ENCODE data around the gene CCDC85A.

GRCh38 chr2:56185582-56186046 is 1.8 kb downstream of the CCDC85A start:
- TF ChIP-seq CTCF (optimal IDR thresholded peaks at IDR 0.05 in 1 of 3, IDR thresholded peaks at IDR 0.05 in 1 of 3, conservative IDR thresholded peaks at IDR 0.05 in 1 of 3; ENCODE audit: extremely low read depth in 1 of 3, insufficient read depth in 2 of 3, low read length in 3 of 3) (peak; percentile 8 to 33 (median 17)), EZH2 (IDR thresholded peaks at IDR 0.05; ENCODE audit: low read length) (no peak)

Data from keratinocyte (primary cell).